A549 (cell line): ENCODE measurements around the gene LYG2. TPM values are rescaled to one million over a fixed set of nuclear protein-coding genes. Genes with fewer than 3 reads are reported as not detected.
"Not testable (repeated sequence)": the region's sequence is repeated elsewhere in the genome, so short reads cannot be mapped to it uniquely, and the experiment has no call there.

Experiments
- ATAC-seq, 2 experiments: fragments of 200-7000 bp in 1 of 2; fragments of >200 bp in 1 of 2; cut with Nextera tagmentation in 1 of 2; cut with Tn5 transposase in 1 of 2; 3 replicates each; pipeline versions ENCODE4 v1.8.0 to v1.9.1; 2018 to 2020; ENCODE audit warnings: mild to moderate bottlenecking in 1 of 2, moderate library complexity in 1 of 2
- CTCF ChIA-PET: fragments of 300-600 bp; sonication (Branson Sonifier 250); formaldehyde crosslinking; extraction: SDS; loops from one replicate; lab custom pipeline; 2021; ENCODE audit warnings: antibody characterized with exemption, inconsistent platforms; lab: Yijun Ruan, JAX
- POLR2A ChIA-PET: fragments of 350-600 bp; formaldehyde crosslinking; extraction: SDS; loops from one replicate; lab custom pipeline; 2021; ENCODE audit warnings: antibody characterized with exemption, inconsistent platforms; lab: Yijun Ruan, JAX
- DNase-seq, 2 experiments: peaks; one replicate each; pipeline versions ENCODE4 v3.0.0 to v3.0.0-alpha.2; 2011 to 2016; ENCODE audit warnings: low read depth in 1 of 2, low spot score in 1 of 2
- FAIRE-seq: peaks from 2 replicates; lab custom pipeline; 2011; peaks lifted over from hg19 to GRCh38; lab: Jason Lieb, UNC
- H3K27ac ChIP-seq, 2 experiments: fragments of >200 bp; sonication (Bioruptor Twin); formaldehyde crosslinking; 3 replicates each; pipeline ENCODE4 v1.5.1; 2016 to 2017
- H3K4me1 ChIP-seq: fragments of >200 bp; sonication (Bioruptor Twin); formaldehyde crosslinking; 3 replicates; pipeline ENCODE4 v1.6.1; 2016
- H3K4me2 ChIP-seq: fragments of >200 bp; sonication (Bioruptor Twin); formaldehyde crosslinking; 3 replicates; pipeline ENCODE4 v1.6.1; 2016
- H3K4me3 ChIP-seq: fragments of >200 bp; sonication (Bioruptor Twin); formaldehyde crosslinking; 3 replicates; pipeline ENCODE4 v1.5.1; 2016
- H3K9me3 ChIP-seq: fragments of >200 bp; sonication (Bioruptor Twin); formaldehyde crosslinking; 3 replicates; pipeline ENCODE4 v1.6.1; 2016
- BCL3 ChIP-seq: fragments of >200 bp; sonication (Bioruptor Twin); formaldehyde crosslinking; IDR thresholded peaks from 3 replicates; pipeline ENCODE4 v1.6.1; 2016
- BHLHE40 ChIP-seq: IDR thresholded peaks from 2 replicates; pipeline ENCODE4 v1.6.1; 2012; ENCODE audit warnings: low read depth, low read length, inconsistent platforms
- CEBPB ChIP-seq, 2 experiments: fragments of >200 bp in 1 of 2; sonication (Bioruptor Twin) in 1 of 2; formaldehyde crosslinking in 1 of 2; IDR thresholded peaks; 2 replicates each; pipeline ENCODE4 v1.6.1; 2012 to 2016
- CHD4 ChIP-seq: fragments of 200-600 bp; sonication (generic); IDR thresholded peaks from 2 replicates; pipeline ENCODE4 v1.6.1; 2016; ENCODE audit warnings: antibody characterized with exemption, mild to moderate bottlenecking, borderline replicate concordance
- E2F6 ChIP-seq: IDR thresholded peaks from 2 replicates; pipeline ENCODE4 v1.6.1; 2012; ENCODE audit warnings: low read depth, borderline replicate concordance
- EHF ChIP-seq: fragments of 250-450 bp; sonication (Bioruptor Pico); IDR thresholded peaks from 2 replicates; pipeline ENCODE4 v1.5.0; 2020; ENCODE audit warnings: mild to moderate bottlenecking
- EP300 ChIP-seq, 2 experiments: fragments of >200 bp; sonication (Bioruptor Twin); formaldehyde crosslinking; IDR thresholded peaks; 2 replicates in 1 of 2; 3 replicates in 1 of 2; pipeline ENCODE4 v1.6.1; 2016 to 2017
- ESRRA ChIP-seq: fragments of 150-350 bp; IDR thresholded peaks from 2 replicates; pipeline ENCODE4 v1.6.1; 2014; ENCODE audit warnings: mild to moderate bottlenecking, low read length, borderline replicate concordance
- FOSL2 ChIP-seq, 2 experiments: fragments of 450-650 bp in 1 of 2; fragments of >200 bp in 1 of 2; sonication (Bioruptor Twin) in 1 of 2; formaldehyde crosslinking; IDR thresholded peaks; 2 replicates each; pipeline versions ENCODE4 v1.5.0 to v1.6.1; 2016 to 2020; ENCODE audit warnings: mild to moderate bottlenecking in 1 of 2, moderate library complexity in 1 of 2
- FOXS1 ChIP-seq: fragments of 250-450 bp; sonication (Bioruptor Pico); IDR thresholded peaks from 2 replicates; pipeline ENCODE4 v1.5.0; 2020; ENCODE audit warnings: mild to moderate bottlenecking, moderate library complexity
- HOXA7 ChIP-seq: fragments of 250-450 bp; sonication (Bioruptor Pico); IDR thresholded peaks from 2 replicates; pipeline ENCODE4 v1.5.0; 2020; ENCODE audit warnings: mild to moderate bottlenecking, moderate library complexity
- HOXB13 ChIP-seq: fragments of 250-450 bp; sonication (Bioruptor Pico); IDR thresholded peaks from 2 replicates; pipeline ENCODE4 v1.5.0; 2020; ENCODE audit warnings: low read depth, mild to moderate bottlenecking, moderate library complexity
- JUN ChIP-seq, 2 experiments: fragments of >200 bp; sonication (Bioruptor Twin); formaldehyde crosslinking; IDR thresholded peaks; 2 replicates in 1 of 2; 3 replicates in 1 of 2; pipeline ENCODE4 v1.6.1; 2016 to 2017
- KDM5A ChIP-seq: fragments of 200-600 bp; sonication (generic); IDR thresholded peaks from 2 replicates; pipeline ENCODE4 v1.6.1; 2016; ENCODE audit warnings: antibody characterized with exemption, mild to moderate bottlenecking
- MAFK ChIP-seq: fragments of 450-650 bp; IDR thresholded peaks from 2 replicates; pipeline ENCODE4 v1.6.1; 2014; ENCODE audit not compliant: partially characterized antibody
- MAX ChIP-seq: IDR thresholded peaks from 2 replicates; pipeline ENCODE4 v1.6.1; 2012
- MAZ ChIP-seq: fragments of 150-350 bp; IDR thresholded peaks from 2 replicates; pipeline ENCODE4 v1.6.1; 2014; ENCODE audit warnings: antibody characterized with exemption, low read depth, low read length, borderline replicate concordance
- MYC ChIP-seq: IDR thresholded peaks from 2 replicates; pipeline ENCODE4 v1.6.1; 2012; ENCODE audit warnings: mild to moderate bottlenecking, inconsistent platforms, low read length, improper control_type of control experiment, borderline replicate concordance
- NFE2L2 ChIP-seq: fragments of 150-350 bp; conservative IDR thresholded peaks from 2 replicates; pipeline ENCODE4 v1.6.1; 2014; ENCODE audit warnings: low read length
- NPAS2 ChIP-seq: fragments of 250-450 bp; sonication (Bioruptor Pico); IDR thresholded peaks from 2 replicates; pipeline ENCODE4 v1.8.0; 2022; ENCODE audit warnings: mild to moderate bottlenecking, moderate library complexity, borderline replicate concordance
- SREBF2 ChIP-seq: fragments of 450-650 bp; IDR thresholded peaks from 2 replicates; pipeline ENCODE4 v1.6.1; 2014; ENCODE audit warnings: mild to moderate bottlenecking, moderate library complexity
- WGBS: methylation state at CpG from one replicate; pipeline ENCODE4 v1.1.6; 2017; ENCODE audit errors: missing lambda C conversion rate; 5-methylcytosine and 5-hydroxymethylcytosine counted together
- polyA plus RNA-seq, 4 experiments: library from polyadenylated mRNA; depleted of rRNA in 3 of 4; stranded (reverse); fragments of >200 nt; fragmentation: RNase III in 1 of 4; extraction: RNeasy Plus Mini Kit Qiagen cat#74134 plus additional on column Dnase treatment in 1 of 4; gene quantifications; 2 replicates in 3 of 4; 3 replicates in 1 of 4; pipeline ENCODE4 v1.2.3, GENCODE V29; 2011 to 2017
- TF ChIP-seq, protein P1 (sequence below): fragments of >200 bp; sonication (Bioruptor Twin); formaldehyde crosslinking; IDR thresholded peaks from 2 replicates; pipeline ENCODE4 v1.6.1; 2016

LYG2 gene
- polyA plus RNA-seq, 2 of the 4 experiments (the other 2 are of a cell fraction) = not detected

GRCh38 chr2:99240431-99240830, 15.0 kb downstream of the LYG2 start:
- FAIRE-seq = no peak
- CTCF ChIA-PET = interaction anchor here (0.6 to 0.7 kb wide), 2 partner anchors 46 to 50 kb away, joined by 3 to 4 read pairs; no protein-coding TSS in a partner anchor

GRCh38 chr2:99238599-99238998, 16.9 kb downstream of the LYG2 start:
- Histone ChIP-seq H3K4me2 (no peak overlapping the region), H3K4me1 (no peaks in the 10 kb centered on the region), H3K9me3 (no peaks in the 10 kb centered on the region), H3K27ac (no peak overlapping the region), H3K4me3 (no peak overlapping the region)
- WGBS = 86% methylated on average over 6 of the region's 6 CpGs
- ChIA-PET POLR2A (no interaction called here), CTCF (no interaction called here)
- DNase-seq = no peak
- FAIRE-seq = no peak
- no peak for ATAC-seq
- no peak for TF ChIP-seq BHLHE40
- no peak for TF ChIP-seq JUN (IDR thresholded peaks at IDR 0.05)
- TF ChIP-seq MAZ = no peak
- no peak for TF ChIP-seq KDM5A
- TF ChIP-seq NPAS2 (CRISPR knock-in tag) = no peak
- no peak for TF ChIP-seq E2F6
- no peak for TF ChIP-seq CEBPB (IDR thresholded peaks at IDR 0.05)
- no peak for TF ChIP-seq SREBF2
- TF ChIP-seq MAX = no peak
- TF ChIP-seq EHF (CRISPR knock-in tag) = no peak
- no peak for TF ChIP-seq MAFK
- no peak for TF ChIP-seq EP300 (IDR thresholded peaks at IDR 0.05)
- TF ChIP-seq NFE2L2 = no peak

More at GRCh38 chr2:99240431-99240830, 15.0 kb downstream of the LYG2 start:
- no peak for DNase-seq
- H3K4me1 ChIP-seq = no peaks in the 10 kb centered on the region
- no peak overlapping the region for H3K4me3 ChIP-seq
- no peaks in the 10 kb centered on the region for H3K9me3 ChIP-seq
- ATAC-seq = no peak
- POLR2A ChIA-PET = no interaction called here
- TF ChIP-seq JUN (IDR thresholded peaks at IDR 0.05) (no peak), NFE2L2 (no peak), MYC (no peak), E2F6 (no peak), HOXB13 (CRISPR knock-in tag) (no peak), FOSL2 (IDR thresholded peaks at IDR 0.05) (no peak), FOSL2 (CRISPR knock-in tag; IDR thresholded peaks at IDR 0.05) (no peak), CHD4 (no peak), HOXA7 (CRISPR knock-in tag) (no peak), ESRRA (no peak), FOXS1 (CRISPR knock-in tag) (no peak), BCL3 (no peak)
- TF ChIP-seq, protein P1, sequence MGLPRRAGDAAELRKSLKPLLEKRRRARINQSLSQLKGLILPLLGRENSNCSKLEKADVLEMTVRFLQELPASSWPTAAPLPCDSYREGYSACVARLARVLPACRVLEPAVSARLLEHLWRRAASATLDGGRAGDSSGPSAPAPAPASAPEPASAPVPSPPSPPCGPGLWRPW = no peak
- H3K27ac ChIP-seq = no peak overlapping the region
- WGBS = 82% methylated on average over 6 of the region's 6 CpGs
- no peak overlapping the region for H3K4me2 ChIP-seq

- H3K4me1 ChIP-seq, ATAC-seq, DNase-seq, H3K4me3 ChIP-seq, POLR2A ChIA-PET, H3K4me2 ChIP-seq, H3K27ac ChIP-seq, FAIRE-seq: not testable (repeated sequence)
- CTCF ChIA-PET = interaction anchor here (0.6 kb wide), 1 partner anchor 34 kb away, joined by 3 read pairs; no protein-coding TSS in a partner anchor
- H3K9me3 ChIP-seq = peaks cover 28% of the 10 kb centered on the region
These were observed 22.3 kb downstream of the LYG2 start for GRCh38 chr2:99233177-99233576.
